ENCODE results near the gene FRMD4A.

The FRMD4A gene

GRCh38 chr10:13743963-13744362, 586.8 kb downstream of the FRMD4A start:
- DNase-seq (ENCODE audit: low read depth in 1 of 2, low spot score in 1 of 2) = no peak
- in situ Hi-C loops (cut with HindIII; ENCODE audit: low pct_unique_long_range_greater_than_20kb, low sequenced_read_pairs) = no loop called here
- TF ChIP-seq JUND (IDR thresholded peaks at IDR 0.05; ENCODE audit: low read depth) = no peak

GRCh38 chr10:13743101-13743693, 587.5 kb downstream of the FRMD4A start:
- TF ChIP-seq JUND (IDR thresholded peaks at IDR 0.05; ENCODE audit: low read depth) = no peak
- in situ Hi-C loops (cut with HindIII; ENCODE audit: low pct_unique_long_range_greater_than_20kb, low sequenced_read_pairs) = no loop called here
- no peak for DNase-seq (ENCODE audit: low read depth in 1 of 2, low spot score in 1 of 2)

GRCh38 chr10:13741438-13741837, 589.3 kb downstream of the FRMD4A start:
- TF ChIP-seq JUND (IDR thresholded peaks at IDR 0.05; ENCODE audit: low read depth) = no peak
- DNase-seq (ENCODE audit: low read depth in 1 of 2, low spot score in 1 of 2) = no peak
- in situ Hi-C loops (cut with HindIII; ENCODE audit: low pct_unique_long_range_greater_than_20kb, low sequenced_read_pairs) = no loop called here

- DNase-seq (ENCODE audit: low read depth in 1 of 2, low spot score in 1 of 2) = no peak
- in situ Hi-C loops (cut with HindIII; ENCODE audit: low pct_unique_long_range_greater_than_20kb, low sequenced_read_pairs) = no loop called here
- no peak for TF ChIP-seq JUND (IDR thresholded peaks at IDR 0.05; ENCODE audit: low read depth)
Measured at GRCh38 chr10:13740461-13740860, 590.3 kb downstream of the FRMD4A start.

- no peak for TF ChIP-seq JUND (IDR thresholded peaks at IDR 0.05; ENCODE audit: low read depth)
- in situ Hi-C loops (cut with HindIII; ENCODE audit: low pct_unique_long_range_greater_than_20kb, low sequenced_read_pairs) = no loop called here
- DNase-seq (ENCODE audit: low read depth in 1 of 2, low spot score in 1 of 2) = no peak
Measured at GRCh38 chr10:13739183-13739582, 591.5 kb downstream of the FRMD4A start.

- TF ChIP-seq JUND (IDR thresholded peaks at IDR 0.05; ENCODE audit: low read depth) = no peak
- DNase-seq (ENCODE audit: low read depth in 1 of 2, low spot score in 1 of 2) = no peak
- in situ Hi-C loops (cut with HindIII; ENCODE audit: low pct_unique_long_range_greater_than_20kb, low sequenced_read_pairs) = no loop called here
Measured at GRCh38 chr10:13736506-13736905, 594.2 kb downstream of the FRMD4A start.

- no peak for TF ChIP-seq JUND (IDR thresholded peaks at IDR 0.05; ENCODE audit: low read depth)
- in situ Hi-C loops (cut with HindIII; ENCODE audit: low pct_unique_long_range_greater_than_20kb, low sequenced_read_pairs) = no loop called here
- no peak for DNase-seq (ENCODE audit: low read depth in 1 of 2, low spot score in 1 of 2)
Measured at GRCh38 chr10:13734151-13734550, 596.6 kb downstream of the FRMD4A start.

GRCh38 chr10:13733071-13733470, 597.7 kb downstream of the FRMD4A start:
- in situ Hi-C loops (cut with HindIII; ENCODE audit: low pct_unique_long_range_greater_than_20kb, low sequenced_read_pairs) = no loop called here
- no peak for TF ChIP-seq JUND (IDR thresholded peaks at IDR 0.05; ENCODE audit: low read depth)
- no peak for DNase-seq (ENCODE audit: low read depth in 1 of 2, low spot score in 1 of 2)

GRCh38 chr10:13732465-13732881, 598.3 kb downstream of the FRMD4A start:
- in situ Hi-C loops (cut with HindIII; ENCODE audit: low pct_unique_long_range_greater_than_20kb, low sequenced_read_pairs) = no loop called here
- TF ChIP-seq JUND (IDR thresholded peaks at IDR 0.05; ENCODE audit: low read depth) = no peak

GRCh38 chr10:13731799-13732198, 598.9 kb downstream of the FRMD4A start:
- TF ChIP-seq JUND (IDR thresholded peaks at IDR 0.05; ENCODE audit: low read depth) = no peak

More at GRCh38 chr10:13732465-13732881, 598.3 kb downstream of the FRMD4A start:
- DNase-seq (ENCODE audit: low read depth in 1 of 2, low spot score in 1 of 2) = no peak

GRCh38 chr10:13730956-13731355, 599.8 kb downstream of the FRMD4A start:
- no peak for TF ChIP-seq JUND (IDR thresholded peaks at IDR 0.05; ENCODE audit: low read depth)
- DNase-seq (ENCODE audit: low read depth in 1 of 2, low spot score in 1 of 2) = no peak
- in situ Hi-C loops (cut with HindIII; ENCODE audit: low pct_unique_long_range_greater_than_20kb, low sequenced_read_pairs) = no loop called here

More at GRCh38 chr10:13731799-13732198, 598.9 kb downstream of the FRMD4A start:
- no peak for DNase-seq (ENCODE audit: low read depth in 1 of 2, low spot score in 1 of 2)
- in situ Hi-C loops (cut with HindIII; ENCODE audit: low pct_unique_long_range_greater_than_20kb, low sequenced_read_pairs) = no loop called here

GRCh38 chr10:13730306-13730652, 600.4 kb downstream of the FRMD4A start:
- no peak for TF ChIP-seq JUND (IDR thresholded peaks at IDR 0.05; ENCODE audit: low read depth)
- in situ Hi-C loops (cut with HindIII; ENCODE audit: low pct_unique_long_range_greater_than_20kb, low sequenced_read_pairs) = no loop called here
- no peak for DNase-seq (ENCODE audit: low read depth in 1 of 2, low spot score in 1 of 2)

GRCh38 chr10:13729586-13730305, 601.0 kb downstream of the FRMD4A start:
- in situ Hi-C loops (cut with HindIII; ENCODE audit: low pct_unique_long_range_greater_than_20kb, low sequenced_read_pairs) = no loop called here
- DNase-seq (ENCODE audit: low read depth in 1 of 2, low spot score in 1 of 2) = no peak
- TF ChIP-seq JUND (IDR thresholded peaks at IDR 0.05; ENCODE audit: low read depth) = no peak
